ENCODE results near the gene SLC25A38.

SLC25A38 gene

GRCh38 chr3:39383045-39383880 lies at the start of gene SLC25A38:
TSS of gene SLC25A38 (plus strand) at chr3:39383370. CDS start at chr3:39383725, 355 bp downstream.
- TF ChIP-seq CTCF (IDR thresholded peaks at IDR 0.05; ENCODE audit: low read depth, low read length, missing control alignments), result no peak
- peak; percentile 69 for DNase-seq (ENCODE audit: extremely low read depth, low read depth)
- H3K4me3 ChIP-seq (replicated peaks; ENCODE audit: low read depth, low read length), result peak within 1 kb of the TSS; percentile 90

GRCh38 chr3:39333607-39334006 lies 49.6 kb upstream of the SLC25A38 start:
- no peak for TF ChIP-seq CTCF (IDR thresholded peaks at IDR 0.05; ENCODE audit: low read depth, low read length, missing control alignments)
- no peak for DNase-seq (ENCODE audit: extremely low read depth, low read depth)
- H3K4me3 ChIP-seq (replicated peaks; ENCODE audit: low read depth, low read length), result no peak overlapping the region

GRCh38 chr3:39334205-39334604 lies 49.0 kb upstream of the SLC25A38 start:
- no peak for DNase-seq (ENCODE audit: extremely low read depth, low read depth)
- no peak for TF ChIP-seq CTCF (IDR thresholded peaks at IDR 0.05; ENCODE audit: low read depth, low read length, missing control alignments)
- H3K4me3 ChIP-seq (replicated peaks; ENCODE audit: low read depth, low read length), result no peak overlapping the region

GRCh38 chr3:39338201-39338600 lies 45.0 kb upstream of the SLC25A38 start:
- TF ChIP-seq CTCF (IDR thresholded peaks at IDR 0.05; ENCODE audit: low read depth, low read length, missing control alignments), result no peak
- DNase-seq (ENCODE audit: extremely low read depth, low read depth), result no peak

GRCh38 chr3:39339086-39339485 lies 44.1 kb upstream of the SLC25A38 start:
- no peak for TF ChIP-seq CTCF (IDR thresholded peaks at IDR 0.05; ENCODE audit: low read depth, low read length, missing control alignments)
- no peak for DNase-seq (ENCODE audit: extremely low read depth, low read depth)

More at GRCh38 chr3:39338201-39338600, 45.0 kb upstream of the SLC25A38 start:
- no peak overlapping the region for H3K4me3 ChIP-seq (replicated peaks; ENCODE audit: low read depth, low read length)

GRCh38 chr3:39343076-39343717 lies 40.0 kb upstream of the SLC25A38 start:
- no peak for TF ChIP-seq CTCF (IDR thresholded peaks at IDR 0.05; ENCODE audit: low read depth, low read length, missing control alignments)
- no peak overlapping the region for H3K4me3 ChIP-seq (replicated peaks; ENCODE audit: low read depth, low read length)
- no peak for DNase-seq (ENCODE audit: extremely low read depth, low read depth)

More at GRCh38 chr3:39339086-39339485, 44.1 kb upstream of the SLC25A38 start:
- H3K4me3 ChIP-seq (replicated peaks; ENCODE audit: low read depth, low read length), result no peak overlapping the region
